ACHN (cell line): ENCODE measurements around the gene COX15.
A peak's percentile ranks its signal among the peaks of the same experiment; 100 is the strongest.
"Not testable (repeated sequence)": the region's sequence is repeated elsewhere in the genome, so short reads cannot be mapped to it uniquely, and the experiment has no call there.

ENCODE experiments used
- DNase-seq: peaks from one replicate; pipeline ENCODE4 v3.0.0-alpha.2; 2015
- in situ Hi-C: cut with HindIII; loops from 2 replicates; pipeline ENCODE4 v1.10.0; 2017; ENCODE audit warnings: low sequenced_read_pairs, low pct_ligation_motif_present, low pct_unique_long_range_greater_than_20kb

Gene COX15

GRCh38 chr10:99743841-99744240, 11.9 kb upstream of the COX15 start:
- in situ Hi-C loops: no loop called here

GRCh38 chr10:99742701-99743100, 10.8 kb upstream of the COX15 start:
- in situ Hi-C loops: no loop called here
- DNase-seq: no peak

More at GRCh38 chr10:99743841-99744240, 11.9 kb upstream of the COX15 start:
- DNase-seq: no peak

- no peak for DNase-seq
- in situ Hi-C loops: no loop called here
Observed at GRCh38 chr10:99742254-99742653, 10.3 kb upstream of the COX15 start.

DNA sequence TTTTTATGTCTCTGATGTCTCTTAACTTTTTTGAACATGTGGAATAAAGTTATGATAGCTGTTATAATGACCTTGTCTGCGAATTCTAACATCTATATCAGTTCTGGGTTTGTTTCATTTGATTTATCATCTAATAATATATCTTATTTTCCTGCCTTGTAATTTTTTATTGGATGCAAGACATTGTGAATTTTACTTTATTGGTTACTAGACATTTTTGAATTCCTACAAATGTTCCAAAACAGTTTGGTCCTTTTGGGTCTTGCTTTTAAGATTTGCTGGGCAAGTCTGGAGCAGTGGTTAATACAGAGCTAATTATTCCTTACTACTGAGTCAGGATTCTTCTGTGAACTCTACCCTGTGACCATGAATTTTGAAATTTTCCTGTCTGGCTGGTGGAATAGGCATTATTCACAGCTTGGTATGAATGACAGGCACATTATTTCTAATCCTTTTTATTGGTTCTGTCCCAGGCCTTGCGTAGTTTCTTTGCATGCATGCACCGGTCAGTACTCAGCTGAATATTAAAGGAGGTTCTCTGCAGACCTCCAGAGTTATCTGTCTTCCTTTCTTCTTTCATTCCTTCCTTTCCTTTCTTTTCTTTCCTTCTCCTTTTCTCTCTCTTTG, 9.1 kb upstream of the COX15 start:
- DNase-seq: no peak
- in situ Hi-C loops: no loop called here

DNA sequence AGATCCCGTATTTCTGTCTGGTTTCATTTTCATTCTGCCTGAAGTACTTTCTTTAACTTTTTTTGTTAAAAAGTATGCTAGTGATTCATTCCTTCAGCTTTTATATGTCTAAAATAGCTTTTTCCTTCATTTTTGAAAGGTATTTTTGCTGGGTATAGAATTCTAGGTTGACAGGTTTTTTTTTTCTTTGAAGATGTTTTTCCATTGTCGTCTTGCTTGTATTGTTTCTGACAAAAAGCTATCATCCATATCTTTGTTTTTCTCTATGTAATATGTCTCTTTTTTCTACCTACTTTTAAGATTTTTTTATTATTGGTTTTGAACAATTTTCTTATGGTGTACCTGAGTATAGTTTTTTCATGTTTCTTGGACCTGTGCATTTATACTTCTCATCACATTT, 8.3 kb upstream of the COX15 start:
- DNase-seq: peak; percentile 17
- in situ Hi-C loops: no loop called here

DNA sequence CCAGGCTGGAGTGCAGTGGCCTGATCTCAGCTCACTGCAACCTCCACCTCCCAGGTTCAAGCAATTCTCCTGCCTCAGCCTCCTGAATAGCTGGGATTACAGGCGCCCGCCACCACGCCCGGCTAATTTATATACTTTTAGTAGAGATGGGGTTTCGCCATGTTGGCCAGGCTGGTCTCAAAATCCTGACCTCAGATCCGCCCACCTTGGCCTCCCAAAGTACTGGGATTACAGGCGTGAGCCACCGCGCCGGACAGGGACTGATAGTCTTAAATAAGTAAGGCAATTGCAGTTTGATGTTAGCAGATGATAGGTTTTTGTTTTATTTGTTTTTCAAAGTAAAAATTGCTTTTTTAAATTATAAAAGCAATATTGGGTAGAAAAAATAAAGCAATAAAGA, 2.2 kb upstream of the COX15 start:
- in situ Hi-C loops, DNase-seq: not testable (repeated sequence)

GRCh38 chr10:99733366-99733765, 1.4 kb upstream of the COX15 start:
- in situ Hi-C loops: no loop called here
- no peak for DNase-seq

DNA sequence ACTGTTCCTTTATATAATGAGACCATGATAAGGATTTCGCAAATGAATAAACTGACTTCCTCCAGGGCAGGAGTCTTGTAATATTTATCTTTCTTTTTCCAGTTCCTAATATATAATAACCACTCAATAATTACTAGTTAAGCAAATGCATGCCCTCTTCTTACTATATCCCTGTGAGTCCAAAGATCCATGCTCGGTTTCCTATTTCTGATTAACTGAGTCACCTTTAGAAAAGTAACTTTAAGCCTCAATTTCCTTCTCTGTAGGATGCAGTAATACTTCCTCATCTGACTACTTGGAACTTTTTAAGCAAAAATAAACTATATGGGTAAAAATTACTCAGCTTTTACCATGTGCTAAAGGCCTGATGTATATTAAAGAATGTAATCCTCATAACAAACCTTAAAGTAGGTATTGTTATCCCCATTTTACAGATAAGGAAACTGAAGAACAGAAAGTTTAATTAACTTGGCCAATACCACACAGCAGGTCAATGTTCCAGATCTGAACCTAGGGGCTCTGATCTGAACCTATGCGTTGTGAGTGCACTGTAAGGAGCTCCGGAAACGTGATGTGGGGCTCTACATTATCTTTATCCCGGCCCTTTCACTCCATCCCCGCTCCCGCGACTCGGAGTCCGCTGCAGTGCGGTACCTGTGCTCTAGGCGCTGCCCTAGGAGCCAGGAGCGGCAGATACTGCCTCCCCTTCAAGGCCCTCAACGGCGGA, 458 bp downstream of the COX15 start:
- in situ Hi-C loops: no loop called here
- no peak for DNase-seq

GRCh38 chr10:99730026-99730425, 1.9 kb downstream of the COX15 start:
- in situ Hi-C loops: no loop called here
- peak; percentile 78 for DNase-seq

DNA sequence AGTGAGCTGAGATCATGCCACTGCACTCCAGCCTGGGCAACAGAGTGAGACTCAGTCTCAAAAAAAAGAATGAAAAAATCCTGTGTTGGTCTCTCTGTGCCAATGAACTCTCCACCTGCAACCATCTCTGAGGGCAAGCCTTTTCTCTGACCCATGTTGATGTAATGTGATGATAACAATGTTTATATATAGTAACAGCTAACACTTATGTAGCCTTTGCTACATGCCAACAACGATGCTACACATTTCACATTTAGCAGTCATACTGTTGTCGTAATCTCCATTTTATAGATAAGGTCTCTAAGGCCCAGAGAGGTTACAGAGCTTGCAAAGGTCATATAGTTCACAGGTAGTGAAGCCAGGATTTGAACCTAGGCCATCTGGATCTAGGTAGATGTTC, 11.5 kb downstream of the COX15 start:
- in situ Hi-C loops: no loop called here
- no peak for DNase-seq

DNA sequence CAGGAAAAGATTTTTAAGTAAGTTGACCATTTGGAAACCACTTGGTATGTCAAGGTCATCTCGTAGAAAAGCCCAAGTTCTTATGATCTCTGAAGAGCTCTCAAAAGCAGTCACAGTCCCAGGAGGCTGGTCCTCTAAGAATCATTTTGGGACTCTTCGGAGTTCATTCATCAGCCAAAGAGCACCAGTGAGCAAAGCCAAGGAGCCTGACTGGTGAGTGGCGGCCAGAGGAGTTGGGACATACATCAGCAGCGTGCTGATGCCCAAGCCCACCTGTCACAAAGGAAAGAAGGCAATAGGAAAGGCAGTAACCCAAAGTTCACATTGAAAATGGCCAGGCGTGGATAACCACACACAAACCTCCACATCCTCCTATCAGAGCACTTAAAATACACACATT, 17.5 kb downstream of the COX15 start:
- no peak for DNase-seq
- in situ Hi-C loops: no loop called here

GRCh38 chr10:99711129-99711719, 20.7 kb downstream of the COX15 start:
- in situ Hi-C loops: no loop called here
- peak; percentile 67 for DNase-seq

GRCh38 chr10:99709480-99710229, 22.3 kb downstream of the COX15 start:
- in situ Hi-C loops: no loop called here
- peak; percentile 29 for DNase-seq

DNA sequence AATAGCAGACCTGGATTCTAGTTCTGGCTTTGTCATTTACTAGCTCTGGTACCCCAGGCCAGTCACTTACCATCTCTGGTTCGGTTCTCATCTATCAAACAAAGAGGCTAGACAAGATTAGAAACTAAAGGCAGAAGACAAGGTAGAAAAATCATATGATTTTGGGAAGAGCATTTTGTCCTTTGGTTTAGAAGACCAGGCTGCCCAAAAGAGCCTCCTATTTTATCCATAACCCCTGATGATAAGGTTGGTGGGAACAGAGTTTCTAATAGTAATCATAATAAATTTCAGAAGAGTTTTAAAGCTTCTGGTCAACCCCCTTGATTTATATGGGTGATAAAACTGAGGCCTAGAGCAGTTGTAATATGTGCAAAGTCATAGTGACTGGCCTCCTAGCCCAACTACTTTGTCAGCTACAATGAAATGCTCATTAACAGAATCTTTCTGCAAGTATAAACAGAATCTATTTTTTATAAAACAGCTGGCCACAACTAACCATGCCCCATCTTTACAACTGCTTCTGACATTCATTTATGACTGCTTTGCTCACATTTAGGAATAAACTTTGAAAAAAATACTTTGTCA, 23.4 kb downstream of the COX15 start:
- in situ Hi-C loops: no loop called here
- no peak for DNase-seq

GRCh38 chr10:99700649-99701048, 31.3 kb downstream of the COX15 start:
- no peak for DNase-seq
- in situ Hi-C loops: no loop called here

- no peak for DNase-seq
- in situ Hi-C loops: no loop called here
Observed at GRCh38 chr10:99698504-99699080, 33.3 kb downstream of the COX15 start.

DNA sequence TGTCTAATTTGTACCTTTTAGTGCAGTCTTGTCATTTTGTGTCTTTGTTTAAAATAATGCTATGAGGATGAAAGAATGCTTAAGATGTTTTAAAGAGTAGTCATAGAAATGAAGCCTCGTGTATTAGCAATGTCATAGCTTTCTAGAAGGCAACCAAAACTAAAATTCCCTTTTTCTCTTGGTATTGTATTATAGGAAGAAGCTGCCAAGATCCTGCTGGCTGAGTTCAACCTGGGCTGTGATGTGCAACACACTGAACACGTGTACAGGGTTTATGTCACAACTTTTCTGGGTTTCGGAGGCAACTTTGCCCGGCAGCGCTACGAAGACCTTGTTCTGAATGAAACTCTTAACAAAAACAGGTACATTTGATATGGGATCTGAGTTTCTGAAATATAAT, 36.2 kb downstream of the COX15 start:
- in situ Hi-C loops: no loop called here

DNA sequence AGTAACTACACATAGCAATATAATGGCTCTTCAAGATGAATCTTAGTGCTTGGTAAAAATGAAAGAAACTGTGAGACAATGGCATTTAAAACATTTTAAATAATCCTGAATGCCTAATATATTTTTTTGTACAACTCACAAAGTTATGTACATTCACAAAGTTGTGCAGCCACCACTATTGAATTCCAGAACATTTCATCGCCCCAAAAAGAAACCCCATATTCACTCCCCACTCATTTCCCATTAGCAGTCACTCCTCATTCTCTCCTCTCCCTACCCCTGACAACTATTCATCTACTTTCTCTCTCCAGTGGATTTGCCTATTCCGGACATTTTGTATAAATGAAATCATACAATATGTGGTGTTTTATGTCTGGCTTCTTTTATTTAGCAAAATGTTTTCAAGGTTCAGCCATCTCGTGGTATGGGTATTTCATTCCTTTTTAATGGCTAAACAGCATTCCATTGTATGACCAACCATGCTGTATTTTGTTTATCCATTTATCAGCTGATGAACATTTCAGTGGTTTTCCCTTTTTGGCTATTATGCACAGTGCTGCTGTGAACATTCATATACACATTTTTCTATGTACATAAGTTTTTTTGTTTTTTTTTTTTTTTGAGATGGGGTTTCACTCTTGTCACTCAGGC, 37.9 kb downstream of the COX15 start:
- DNase-seq: peak; percentile 26
- in situ Hi-C loops: no loop called here

More for the DNA sequence above, 36.2 kb downstream of the COX15 start:
- no peak for DNase-seq
